ENCODE measurements around the gene RAB13.

RAB13 gene

GRCh38 chr1:153941826-153942725, 44.1 kb downstream of the RAB13 start:
- no peaks in the 10 kb centered on the region for H3K27me3 Mint-ChIP-seq (ENCODE audit: low read depth)
- H3K36me3 Mint-ChIP-seq (ENCODE audit: low read depth) = peaks cover 62% of the 10 kb centered on the region
- H3K4me1 Mint-ChIP-seq (ENCODE audit: low read depth) = peaks cover 11% of the 10 kb centered on the region
- DNase-seq (ENCODE audit: low spot score) = no peak
- no peaks in the 10 kb centered on the region for H3K9me3 Mint-ChIP-seq
- H3K4me3 Mint-ChIP-seq = no peak overlapping the region
- no peak overlapping the region for H3K27ac Mint-ChIP-seq

- Mint-ChIP-seq H3K27ac (no peak overlapping the region), H3K36me3 (ENCODE audit: low read depth) (peaks cover 70% of the 10 kb centered on the region), H3K9me3 (no peaks in the 10 kb centered on the region), H3K4me1 (ENCODE audit: low read depth) (peaks cover 11% of the 10 kb centered on the region), H3K4me3 (no peak overlapping the region), H3K27me3 (ENCODE audit: low read depth) (no peaks in the 10 kb centered on the region)
- DNase-seq (ENCODE audit: low spot score) = no peak
Observed at GRCh38 chr1:153940756-153941155, 45.4 kb downstream of the RAB13 start.

GRCh38 chr1:153939476-153939875, 46.7 kb downstream of the RAB13 start:
- Mint-ChIP-seq H3K4me1 (ENCODE audit: low read depth) (peaks cover 3% of the 10 kb centered on the region), H3K36me3 (ENCODE audit: low read depth) (peaks cover 72% of the 10 kb centered on the region), H3K9me3 (no peaks in the 10 kb centered on the region), H3K27ac (no peak overlapping the region), H3K27me3 (ENCODE audit: low read depth) (no peaks in the 10 kb centered on the region), H3K4me3 (no peak overlapping the region)
- no peak for DNase-seq (ENCODE audit: low spot score)

GRCh38 chr1:153938996-153939395, 47.1 kb downstream of the RAB13 start:
- no peaks in the 10 kb centered on the region for H3K27me3 Mint-ChIP-seq (ENCODE audit: low read depth)
- DNase-seq (ENCODE audit: low spot score) = no peak
- peaks cover 72% of the 10 kb centered on the region for H3K36me3 Mint-ChIP-seq (ENCODE audit: low read depth)
- no peaks in the 10 kb centered on the region for H3K4me1 Mint-ChIP-seq (ENCODE audit: low read depth)
- H3K27ac Mint-ChIP-seq = no peak overlapping the region
- no peaks in the 10 kb centered on the region for H3K9me3 Mint-ChIP-seq
- H3K4me3 Mint-ChIP-seq = no peak overlapping the region

GRCh38 chr1:153937331-153937730, 48.8 kb downstream of the RAB13 start:
- DNase-seq (ENCODE audit: low spot score) = no peak
- Mint-ChIP-seq H3K4me1 (ENCODE audit: low read depth) (no peaks in the 10 kb centered on the region), H3K4me3 (no peak overlapping the region), H3K9me3 (no peaks in the 10 kb centered on the region), H3K27me3 (ENCODE audit: low read depth) (no peaks in the 10 kb centered on the region), H3K36me3 (ENCODE audit: low read depth) (peaks cover 66% of the 10 kb centered on the region), H3K27ac (no peak overlapping the region)

GRCh38 chr1:153936011-153936802, 49.9 kb downstream of the RAB13 start:
- peaks cover 62% of the 10 kb centered on the region for H3K36me3 Mint-ChIP-seq (ENCODE audit: low read depth)
- no peak for DNase-seq (ENCODE audit: low spot score)
- H3K4me3 Mint-ChIP-seq = no peak overlapping the region
- no peaks in the 10 kb centered on the region for H3K4me1 Mint-ChIP-seq (ENCODE audit: low read depth)
- H3K27ac Mint-ChIP-seq = no peak overlapping the region
- H3K9me3 Mint-ChIP-seq = no peaks in the 10 kb centered on the region
- no peaks in the 10 kb centered on the region for H3K27me3 Mint-ChIP-seq (ENCODE audit: low read depth)

GRCh38 chr1:153934746-153935145, 51.4 kb downstream of the RAB13 start:
- Mint-ChIP-seq H3K4me3 (no peak overlapping the region), H3K4me1 (ENCODE audit: low read depth) (no peaks in the 10 kb centered on the region), H3K27ac (no peak overlapping the region), H3K27me3 (ENCODE audit: low read depth) (no peaks in the 10 kb centered on the region), H3K9me3 (no peaks in the 10 kb centered on the region), H3K36me3 (ENCODE audit: low read depth) (peaks cover 59% of the 10 kb centered on the region)
- no peak for DNase-seq (ENCODE audit: low spot score)

- H3K9me3 Mint-ChIP-seq = no peaks in the 10 kb centered on the region
- no peak for DNase-seq (ENCODE audit: low spot score)
- peaks cover 57% of the 10 kb centered on the region for H3K36me3 Mint-ChIP-seq (ENCODE audit: low read depth)
- no peak overlapping the region for H3K27ac Mint-ChIP-seq
- H3K4me1 Mint-ChIP-seq (ENCODE audit: low read depth) = no peaks in the 10 kb centered on the region
- no peaks in the 10 kb centered on the region for H3K27me3 Mint-ChIP-seq (ENCODE audit: low read depth)
- H3K4me3 Mint-ChIP-seq = no peak overlapping the region
Observed at GRCh38 chr1:153933955-153934354, 52.2 kb downstream of the RAB13 start.

GRCh38 chr1:153933430-153933829, 52.7 kb downstream of the RAB13 start:
- Mint-ChIP-seq H3K4me1 (ENCODE audit: low read depth) (no peaks in the 10 kb centered on the region), H3K27me3 (ENCODE audit: low read depth) (no peaks in the 10 kb centered on the region), H3K27ac (no peak overlapping the region), H3K4me3 (no peak overlapping the region), H3K9me3 (no peaks in the 10 kb centered on the region), H3K36me3 (ENCODE audit: low read depth) (peaks cover 60% of the 10 kb centered on the region)
- no peak for DNase-seq (ENCODE audit: low spot score)

- Mint-ChIP-seq H3K4me1 (ENCODE audit: low read depth) (peaks cover 3% of the 10 kb centered on the region), H3K9me3 (no peaks in the 10 kb centered on the region), H3K27ac (no peak overlapping the region), H3K4me3 (no peak overlapping the region), H3K36me3 (ENCODE audit: low read depth) (peaks cover 59% of the 10 kb centered on the region), H3K27me3 (ENCODE audit: low read depth) (no peaks in the 10 kb centered on the region)
- no peak for DNase-seq (ENCODE audit: low spot score)
Observed at GRCh38 chr1:153932156-153933131, 53.7 kb downstream of the RAB13 start.

Measured in T-helper 2 cell treated with Interferon-gamma antibody and Interleukin-4, amounts not matched to agents 5 μg/mL and 100 μg/mL, for 36 hours (primary cell).